ENCODE measurements around the gene TIMM8A.

DNA sequence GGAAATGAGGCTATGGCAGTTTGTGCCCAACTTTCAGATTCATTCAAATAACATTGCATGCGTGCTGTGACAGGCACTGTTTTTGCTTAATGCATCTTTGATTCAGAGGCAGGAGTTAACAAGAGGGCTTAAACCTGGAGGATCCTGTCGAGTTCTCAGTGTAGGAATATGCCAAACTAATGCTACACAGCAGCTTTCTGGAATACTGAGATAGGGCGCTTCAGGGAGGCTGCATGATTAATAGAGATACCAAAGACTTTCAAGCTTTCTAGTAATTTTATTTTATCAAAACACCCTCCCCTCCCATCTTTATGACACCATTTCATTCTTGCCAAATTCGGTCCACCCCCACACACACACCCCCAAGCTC lies 636 bp upstream of the TIMM8A start:
- TF ChIP-seq, protein P1, sequence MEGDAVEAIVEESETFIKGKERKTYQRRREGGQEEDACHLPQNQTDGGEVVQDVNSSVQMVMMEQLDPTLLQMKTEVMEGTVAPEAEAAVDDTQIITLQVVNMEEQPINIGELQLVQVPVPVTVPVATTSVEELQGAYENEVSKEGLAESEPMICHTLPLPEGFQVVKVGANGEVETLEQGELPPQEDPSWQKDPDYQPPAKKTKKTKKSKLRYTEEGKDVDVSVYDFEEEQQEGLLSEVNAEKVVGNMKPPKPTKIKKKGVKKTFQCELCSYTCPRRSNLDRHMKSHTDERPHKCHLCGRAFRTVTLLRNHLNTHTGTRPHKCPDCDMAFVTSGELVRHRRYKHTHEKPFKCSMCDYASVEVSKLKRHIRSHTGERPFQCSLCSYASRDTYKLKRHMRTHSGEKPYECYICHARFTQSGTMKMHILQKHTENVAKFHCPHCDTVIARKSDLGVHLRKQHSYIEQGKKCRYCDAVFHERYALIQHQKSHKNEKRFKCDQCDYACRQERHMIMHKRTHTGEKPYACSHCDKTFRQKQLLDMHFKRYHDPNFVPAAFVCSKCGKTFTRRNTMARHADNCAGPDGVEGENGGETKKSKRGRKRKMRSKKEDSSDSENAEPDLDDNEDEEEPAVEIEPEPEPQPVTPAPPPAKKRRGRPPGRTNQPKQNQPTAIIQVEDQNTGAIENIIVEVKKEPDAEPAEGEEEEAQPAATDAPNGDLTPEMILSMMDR (IDR thresholded peaks at IDR 0.05) = no peak
- TF ChIP-seq POLR2A (IDR thresholded peaks at IDR 0.05) = no peak

Measured in lower leg skin (tissue), 3 donors.